HepG2 (cell line): Measurements from ENCODE around the gene DNAAF3. TPM values are rescaled to one million over a fixed set of nuclear protein-coding genes. Genes with fewer than 3 reads are reported as not detected.

Experiments
- ERF ChIP-seq: IDR thresholded peaks from 2 replicates; pipeline ENCODE4 v1.6.1; 2018; ENCODE audit warnings: missing biosample characterization, missing genetic modification reagents
- JARID2 ChIP-seq: sonication (generic); formaldehyde crosslinking; IDR thresholded peaks from 2 replicates; pipeline ENCODE4 v1.8.1; 2023; ENCODE audit warnings: missing genetic modification reagents, inconsistent platforms; ENCODE audit not compliant: insufficient replicate concordance
- MAFG ChIP-seq: sonication (generic); formaldehyde crosslinking; IDR thresholded peaks from 2 replicates; pipeline ENCODE4 v1.5.1; 2020; ENCODE audit warnings: mild to moderate bottlenecking, missing genetic modification reagents
- POGK ChIP-seq: sonication (generic); formaldehyde crosslinking; conservative IDR thresholded peaks from 2 replicates; pipeline ENCODE4 v1.8.0; 2022; ENCODE audit warnings: mild to moderate bottlenecking, moderate library complexity, missing genetic modification reagents
- RFX1 ChIP-seq: fragments of 450-650 bp; IDR thresholded peaks from 2 replicates; pipeline ENCODE4 v1.6.1; 2017
- SP4 ChIP-seq: sonication (generic); formaldehyde crosslinking; IDR thresholded peaks from 2 replicates; pipeline ENCODE4 v1.8.1; 2023; ENCODE audit warnings: mild to moderate bottlenecking, missing genetic modification reagents
- U2AF2 ChIP-seq: fragments of 200-400 bp; formaldehyde crosslinking; IDR thresholded peaks from 2 replicates; pipeline ENCODE4 v1.6.1; 2017; ENCODE audit warnings: low read depth, mild to moderate bottlenecking, low read length
- ZBTB10 ChIP-seq: sonication (generic); formaldehyde crosslinking; IDR thresholded peaks from 2 replicates; pipeline ENCODE4 v1.4.0; 2020; ENCODE audit warnings: missing genetic modification reagents, borderline replicate concordance
- ZFYVE20 ChIP-seq: sonication (generic); formaldehyde crosslinking; IDR thresholded peaks from 2 replicates; pipeline ENCODE4 v1.8.0; 2023; ENCODE audit warnings: low read depth, mild to moderate bottlenecking, moderate library complexity, missing genetic modification reagents, borderline replicate concordance
- ZNF17 ChIP-seq: sonication (generic); formaldehyde crosslinking; IDR thresholded peaks from 2 replicates; pipeline ENCODE4 v1.5.0; 2020; ENCODE audit warnings: mild to moderate bottlenecking, missing genetic modification reagents
- ZNF550 ChIP-seq: sonication (generic); formaldehyde crosslinking; IDR thresholded peaks from 2 replicates; pipeline ENCODE4 v1.4.0; 2020; ENCODE audit warnings: mild to moderate bottlenecking, missing genetic modification reagents, borderline replicate concordance
- polyA plus RNA-seq, 8 experiments: library from polyadenylated mRNA; depleted of rRNA in 3 of 8; stranded (reverse) in 7 of 8; unstranded in 1 of 8; fragments of >200 nt; fragmentation: Illumina TruSeq in 4 of 8; extraction: Trizol in 4 of 8; gene quantifications; 2 replicates each; pipeline versions ENCODE4 v1.2.1 to v1.2.3, GENCODE V29; 2011 to 2016; ENCODE audit warnings: low read depth in 4 of 8, missing spikeins in 1 of 8, mixed read lengths in 1 of 8; ENCODE audit not compliant: insufficient read depth in 1 of 8
- total RNA-seq, 5 experiments: library from RNA; depleted of rRNA; stranded (reverse); fragments of >200 nt; fragmentation: Illumina TruSeq; extraction: Trizol; gene quantifications; 2 replicates each; pipeline ENCODE4 v1.2.3, GENCODE V29; 2016; ENCODE audit warnings: low read depth in 1 of 5
- TF ChIP-seq, protein P1 (sequence below): sonication (generic); formaldehyde crosslinking; IDR thresholded peaks from 2 replicates; pipeline ENCODE4 v1.4.0; 2020; ENCODE audit warnings: missing genetic modification reagents, borderline replicate concordance
- TF ChIP-seq, protein P2 (sequence below): IDR thresholded peaks from 2 replicates; pipeline ENCODE4 v1.6.1; 2016; ENCODE audit warnings: low read depth, missing genetic modification reagents, missing compliant biosample characterization
- TF ChIP-seq, protein P3 (sequence below): sonication (generic); formaldehyde crosslinking; IDR thresholded peaks from 2 replicates; pipeline ENCODE4 v1.5.1; 2020; ENCODE audit warnings: mild to moderate bottlenecking, moderate library complexity, missing genetic modification reagents

DNAAF3 gene
- total and polyA plus RNA-seq, 2 of the 13 experiments (the other 11 are each of a cell fraction or from before 2014, with no cell fraction given), result 0.30 to 0.40 TPM

GRCh38 chr19:55117663-55118391, 48.6 kb downstream of the DNAAF3 start (continued):
- TF ChIP-seq ZBTB10 (no peak), RFX1 (no peak), JARID2 (no peak), ZNF550 (no peak), U2AF2 (no peak), ZFYVE20 (CRISPR knock-in tag) (no peak), ERF (CRISPR knock-in tag) (no peak), SP4 (CRISPR knock-in tag) (peak; percentile 56; the same call in 1 of the 2 replicates), POGK (no peak), ZNF17 (CRISPR knock-in tag) (no peak), MAFG (CRISPR knock-in tag) (no peak)
- TF ChIP-seq, protein P1, sequence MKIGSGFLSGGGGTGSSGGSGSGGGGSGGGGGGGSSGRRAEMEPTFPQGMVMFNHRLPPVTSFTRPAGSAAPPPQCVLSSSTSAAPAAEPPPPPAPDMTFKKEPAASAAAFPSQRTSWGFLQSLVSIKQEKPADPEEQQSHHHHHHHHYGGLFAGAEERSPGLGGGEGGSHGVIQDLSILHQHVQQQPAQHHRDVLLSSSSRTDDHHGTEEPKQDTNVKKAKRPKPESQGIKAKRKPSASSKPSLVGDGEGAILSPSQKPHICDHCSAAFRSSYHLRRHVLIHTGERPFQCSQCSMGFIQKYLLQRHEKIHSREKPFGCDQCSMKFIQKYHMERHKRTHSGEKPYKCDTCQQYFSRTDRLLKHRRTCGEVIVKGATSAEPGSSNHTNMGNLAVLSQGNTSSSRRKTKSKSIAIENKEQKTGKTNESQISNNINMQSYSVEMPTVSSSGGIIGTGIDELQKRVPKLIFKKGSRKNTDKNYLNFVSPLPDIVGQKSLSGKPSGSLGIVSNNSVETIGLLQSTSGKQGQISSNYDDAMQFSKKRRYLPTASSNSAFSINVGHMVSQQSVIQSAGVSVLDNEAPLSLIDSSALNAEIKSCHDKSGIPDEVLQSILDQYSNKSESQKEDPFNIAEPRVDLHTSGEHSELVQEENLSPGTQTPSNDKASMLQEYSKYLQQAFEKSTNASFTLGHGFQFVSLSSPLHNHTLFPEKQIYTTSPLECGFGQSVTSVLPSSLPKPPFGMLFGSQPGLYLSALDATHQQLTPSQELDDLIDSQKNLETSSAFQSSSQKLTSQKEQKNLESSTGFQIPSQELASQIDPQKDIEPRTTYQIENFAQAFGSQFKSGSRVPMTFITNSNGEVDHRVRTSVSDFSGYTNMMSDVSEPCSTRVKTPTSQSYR (CRISPR knock-in tag), result no peak
- TF ChIP-seq, protein P2, sequence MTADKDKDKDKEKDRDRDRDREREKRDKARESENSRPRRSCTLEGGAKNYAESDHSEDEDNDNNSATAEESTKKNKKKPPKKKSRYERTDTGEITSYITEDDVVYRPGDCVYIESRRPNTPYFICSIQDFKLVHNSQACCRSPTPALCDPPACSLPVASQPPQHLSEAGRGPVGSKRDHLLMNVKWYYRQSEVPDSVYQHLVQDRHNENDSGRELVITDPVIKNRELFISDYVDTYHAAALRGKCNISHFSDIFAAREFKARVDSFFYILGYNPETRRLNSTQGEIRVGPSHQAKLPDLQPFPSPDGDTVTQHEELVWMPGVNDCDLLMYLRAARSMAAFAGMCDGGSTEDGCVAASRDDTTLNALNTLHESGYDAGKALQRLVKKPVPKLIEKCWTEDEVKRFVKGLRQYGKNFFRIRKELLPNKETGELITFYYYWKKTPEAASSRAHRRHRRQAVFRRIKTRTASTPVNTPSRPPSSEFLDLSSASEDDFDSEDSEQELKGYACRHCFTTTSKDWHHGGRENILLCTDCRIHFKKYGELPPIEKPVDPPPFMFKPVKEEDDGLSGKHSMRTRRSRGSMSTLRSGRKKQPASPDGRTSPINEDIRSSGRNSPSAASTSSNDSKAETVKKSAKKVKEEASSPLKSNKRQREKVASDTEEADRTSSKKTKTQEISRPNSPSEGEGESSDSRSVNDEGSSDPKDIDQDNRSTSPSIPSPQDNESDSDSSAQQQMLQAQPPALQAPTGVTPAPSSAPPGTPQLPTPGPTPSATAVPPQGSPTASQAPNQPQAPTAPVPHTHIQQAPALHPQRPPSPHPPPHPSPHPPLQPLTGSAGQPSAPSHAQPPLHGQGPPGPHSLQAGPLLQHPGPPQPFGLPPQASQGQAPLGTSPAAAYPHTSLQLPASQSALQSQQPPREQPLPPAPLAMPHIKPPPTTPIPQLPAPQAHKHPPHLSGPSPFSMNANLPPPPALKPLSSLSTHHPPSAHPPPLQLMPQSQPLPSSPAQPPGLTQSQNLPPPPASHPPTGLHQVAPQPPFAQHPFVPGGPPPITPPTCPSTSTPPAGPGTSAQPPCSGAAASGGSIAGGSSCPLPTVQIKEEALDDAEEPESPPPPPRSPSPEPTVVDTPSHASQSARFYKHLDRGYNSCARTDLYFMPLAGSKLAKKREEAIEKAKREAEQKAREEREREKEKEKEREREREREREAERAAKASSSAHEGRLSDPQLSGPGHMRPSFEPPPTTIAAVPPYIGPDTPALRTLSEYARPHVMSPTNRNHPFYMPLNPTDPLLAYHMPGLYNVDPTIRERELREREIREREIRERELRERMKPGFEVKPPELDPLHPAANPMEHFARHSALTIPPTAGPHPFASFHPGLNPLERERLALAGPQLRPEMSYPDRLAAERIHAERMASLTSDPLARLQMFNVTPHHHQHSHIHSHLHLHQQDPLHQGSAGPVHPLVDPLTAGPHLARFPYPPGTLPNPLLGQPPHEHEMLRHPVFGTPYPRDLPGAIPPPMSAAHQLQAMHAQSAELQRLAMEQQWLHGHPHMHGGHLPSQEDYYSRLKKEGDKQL, result no peak
- TF ChIP-seq, protein P3, sequence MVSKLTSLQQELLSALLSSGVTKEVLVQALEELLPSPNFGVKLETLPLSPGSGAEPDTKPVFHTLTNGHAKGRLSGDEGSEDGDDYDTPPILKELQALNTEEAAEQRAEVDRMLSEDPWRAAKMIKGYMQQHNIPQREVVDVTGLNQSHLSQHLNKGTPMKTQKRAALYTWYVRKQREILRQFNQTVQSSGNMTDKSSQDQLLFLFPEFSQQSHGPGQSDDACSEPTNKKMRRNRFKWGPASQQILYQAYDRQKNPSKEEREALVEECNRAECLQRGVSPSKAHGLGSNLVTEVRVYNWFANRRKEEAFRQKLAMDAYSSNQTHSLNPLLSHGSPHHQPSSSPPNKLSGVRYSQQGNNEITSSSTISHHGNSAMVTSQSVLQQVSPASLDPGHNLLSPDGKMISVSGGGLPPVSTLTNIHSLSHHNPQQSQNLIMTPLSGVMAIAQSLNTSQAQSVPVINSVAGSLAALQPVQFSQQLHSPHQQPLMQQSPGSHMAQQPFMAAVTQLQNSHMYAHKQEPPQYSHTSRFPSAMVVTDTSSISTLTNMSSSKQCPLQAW, result peak; percentile 85
